HepG2 (cell line): ENCODE results near the gene LZTR1. TPM values are rescaled to one million over a fixed set of nuclear protein-coding genes. Genes with fewer than 3 reads are reported as not detected.

Source experiments
- ATAC-seq: fragments of 200-7000 bp; cut with Tn5 transposase; 3 replicates; pipeline ENCODE4 v1.9.1; 2020; ENCODE audit warnings: mild to moderate bottlenecking, moderate library complexity
- BruUV-seq: library from RNA; stranded (reverse); fragments of 400-500 nt; replicated peaks from 2 replicates; lab custom pipeline; 2021; lab: Mats Ljungman, UMichigan
- CTCF ChIA-PET: fragments of 300-600 bp; formaldehyde crosslinking; extraction: SDS; loops from one replicate; lab custom pipeline; 2021; ENCODE audit warnings: low total read pairs, inconsistent platforms, low intra/inter-chr PET ratio; lab: Yijun Ruan, JAX
- POLR2A ChIA-PET: fragments of 350-600 bp; sonication (Branson Sonifier 250); formaldehyde crosslinking; loops from one replicate; lab custom pipeline; 2020; ENCODE audit warnings: antibody characterized with exemption, inconsistent platforms; lab: Yijun Ruan, JAX
- DNase-seq: peaks from one replicate; pipeline ENCODE4 v3.0.0-alpha.2; 2015; ENCODE audit warnings: low spot score
- FAIRE-seq: peaks from 3 replicates; lab custom pipeline; 2011; peaks lifted over from hg19 to GRCh38; lab: Jason Lieb, UNC
- H2AFZ ChIP-seq: one replicate; pipeline ENCODE4 v1.6.1; 2011; ENCODE audit warnings: low read length, inconsistent platforms
- H3K27ac ChIP-seq: fragments of 300-600 bp; 3 replicates; pipeline ENCODE4 v1.8.0; 2011; ENCODE audit warnings: mixed run types, mild to moderate bottlenecking, mixed read lengths, low read length, inconsistent platforms; ENCODE audit not compliant: insufficient read depth; ENCODE audit errors: extremely low read length
- H3K27me3 ChIP-seq, 2 experiments: fragments of 200-600 bp in 1 of 2; 2 replicates in 1 of 2; 3 replicates in 1 of 2; pipeline versions ENCODE4 v1.6.0 to v1.8.0; 2011; ENCODE audit warnings: low read length in 2 of 2, mild to moderate bottlenecking in 2 of 2, moderate library complexity in 2 of 2, inconsistent platforms in 1 of 2; ENCODE audit not compliant: insufficient read depth in 2 of 2, control insufficient read depth in 1 of 2
- H3K36me3 ChIP-seq, 2 experiments: fragments of 200-600 bp in 1 of 2; replicated peaks in 1 of 2; 2 replicates in 1 of 2; 3 replicates in 1 of 2; pipeline versions ENCODE4 v1.5.1 to v1.8.0; 2011; ENCODE audit warnings: low read length in 2 of 2, inconsistent platforms in 1 of 2; ENCODE audit not compliant: insufficient read depth in 2 of 2, control insufficient read depth in 1 of 2
- H3K4me1 ChIP-seq: 2 replicates; pipeline ENCODE4 v1.5.1; 2012; ENCODE audit warnings: low read length, inconsistent platforms; ENCODE audit not compliant: insufficient read depth
- H3K4me2 ChIP-seq: 2 replicates; pipeline ENCODE4 v1.6.0; 2011; ENCODE audit warnings: low read depth, low read length, inconsistent platforms
- H3K4me3 ChIP-seq, 3 experiments: fragments of 200-600 bp in 1 of 3; sonication (generic), shearing (Covaris generic) in 1 of 3; replicated peaks in 1 of 3; 2 replicates each; pipeline ENCODE4 v1.5.1; 2011 to 2016; ENCODE audit warnings: low read length in 3 of 3, inconsistent platforms in 2 of 3, low read depth in 2 of 3, mild to moderate bottlenecking in 2 of 3, control low read depth in 1 of 3, mixed read lengths in 1 of 3; ENCODE audit not compliant: insufficient read depth in 1 of 3
- H3K79me2 ChIP-seq: one replicate; pipeline ENCODE4 v1.6.1; 2011; ENCODE audit warnings: low read length, inconsistent platforms; ENCODE audit not compliant: insufficient read depth
- H3K9ac ChIP-seq: 2 replicates; pipeline ENCODE4 v1.6.0; 2011; ENCODE audit warnings: mild to moderate bottlenecking, low read depth, low read length, inconsistent platforms; ENCODE audit not compliant: insufficient read depth
- H3K9me3 ChIP-seq: 2 replicates; pipeline ENCODE4 v1.5.1; 2012; ENCODE audit warnings: mild to moderate bottlenecking, low read length
- H4K20me1 ChIP-seq: 2 replicates; pipeline ENCODE4 v1.6.0; 2011; ENCODE audit warnings: inconsistent platforms, mild to moderate bottlenecking, low read length, moderate library complexity; ENCODE audit not compliant: insufficient read depth
- CBX1 ChIP-seq: IDR thresholded peaks from one replicate; pipeline ENCODE4 v1.6.1; 2016; ENCODE audit warnings: antibody characterized with exemption, low read depth
- ETV6 ChIP-seq: sonication (generic); formaldehyde crosslinking; conservative IDR thresholded peaks from 2 replicates; pipeline ENCODE4 v1.4.0; 2020; ENCODE audit warnings: missing genetic modification reagents
- GRHL1 ChIP-seq: sonication (generic); formaldehyde crosslinking; conservative IDR thresholded peaks from 2 replicates; pipeline ENCODE4 v1.8.0; 2022; ENCODE audit warnings: missing genetic modification reagents
- MLXIP ChIP-seq: sonication (generic); formaldehyde crosslinking; IDR thresholded peaks from 2 replicates; pipeline ENCODE4 v1.9.0; 2021; ENCODE audit warnings: missing genetic modification reagents, borderline replicate concordance
- PRDM4 ChIP-seq: sonication (generic); formaldehyde crosslinking; IDR thresholded peaks from 2 replicates; pipeline ENCODE4 v1.9.0; 2021; ENCODE audit warnings: missing genetic modification reagents, borderline replicate concordance
- SNAPC5 ChIP-seq: sonication (generic); formaldehyde crosslinking; IDR thresholded peaks from 2 replicates; pipeline ENCODE4 v1.8.1; 2023; ENCODE audit warnings: mild to moderate bottlenecking, missing genetic modification reagents, borderline replicate concordance
- TEAD2 ChIP-seq: sonication (generic); formaldehyde crosslinking; IDR thresholded peaks from 2 replicates; pipeline ENCODE4 v1.9.0; 2021; ENCODE audit warnings: missing genetic modification reagents
- ZBTB10 ChIP-seq: sonication (generic); formaldehyde crosslinking; IDR thresholded peaks from 2 replicates; pipeline ENCODE4 v1.4.0; 2020; ENCODE audit warnings: missing genetic modification reagents, borderline replicate concordance
- ZFYVE20 ChIP-seq: sonication (generic); formaldehyde crosslinking; IDR thresholded peaks from 2 replicates; pipeline ENCODE4 v1.8.0; 2023; ENCODE audit warnings: low read depth, mild to moderate bottlenecking, moderate library complexity, missing genetic modification reagents, borderline replicate concordance
- ZNF225 ChIP-seq: sonication (generic); formaldehyde crosslinking; IDR thresholded peaks from 2 replicates; pipeline ENCODE4 v1.4.0; 2020; ENCODE audit warnings: mild to moderate bottlenecking, missing genetic modification reagents
- ZNF30 ChIP-seq: sonication (generic); formaldehyde crosslinking; IDR thresholded peaks from 2 replicates; pipeline ENCODE4 v1.5.0; 2020; ENCODE audit warnings: mild to moderate bottlenecking, missing genetic modification reagents
- ZNF674 ChIP-seq: sonication (generic); formaldehyde crosslinking; IDR thresholded peaks from 2 replicates; pipeline ENCODE4 v1.5.0; 2020; ENCODE audit warnings: low read depth, mild to moderate bottlenecking, missing genetic modification reagents
- ZSCAN21 ChIP-seq: sonication (generic); formaldehyde crosslinking; IDR thresholded peaks from 2 replicates; pipeline ENCODE4 v1.8.0; 2022; ENCODE audit warnings: mild to moderate bottlenecking, missing genetic modification reagents, moderate library complexity, borderline replicate concordance
- WGBS: methylation state at CpG from one replicate; pipeline ENCODE4 v1.1.6; 2017; ENCODE audit warnings: low lambda C conversion rate; 5-methylcytosine and 5-hydroxymethylcytosine counted together
- in situ Hi-C: cut with HindIII; loops from 2 replicates; pipeline ENCODE4 v1.10.0; 2017; ENCODE audit warnings: low pct_unique_long_range_greater_than_20kb; ENCODE audit not compliant: extremely low pct_ligation_motif_present
- intact Hi-C: fragments of 100-400 bp; cut with micrococcal nuclease; formaldehyde crosslinking; loops from one replicate; pipeline ENCODE4 v1.10.0; 2022; ENCODE audit not compliant: unreplicated experiment
- polyA plus RNA-seq, 8 experiments: library from polyadenylated mRNA; depleted of rRNA in 3 of 8; stranded (reverse) in 7 of 8; unstranded in 1 of 8; fragments of >200 nt; fragmentation: Illumina TruSeq in 4 of 8; extraction: Trizol in 4 of 8; gene quantifications; 2 replicates each; pipeline versions ENCODE4 v1.2.1 to v1.2.3, GENCODE V29; 2011 to 2016; ENCODE audit warnings: low read depth in 4 of 8, missing spikeins in 1 of 8, mixed read lengths in 1 of 8; ENCODE audit not compliant: insufficient read depth in 1 of 8
- total RNA-seq, 5 experiments: library from RNA; depleted of rRNA; stranded (reverse); fragments of >200 nt; fragmentation: Illumina TruSeq; extraction: Trizol; gene quantifications; 2 replicates each; pipeline ENCODE4 v1.2.3, GENCODE V29; 2016; ENCODE audit warnings: low read depth in 1 of 5

LZTR1 gene
- total and polyA plus RNA-seq, 2 of the 13 experiments (the other 11 are each of a cell fraction or from before 2014, with no cell fraction given), result 21.8 to 22.4 TPM

- Histone ChIP-seq H3K79me2 (no peaks in the 10 kb centered on the region), H3K36me3 (no peaks in the 10 kb centered on the region), H3K27ac (no peak overlapping the region), H3K9me3 (no peaks in the 10 kb centered on the region), H3K4me1 (no peaks in the 10 kb centered on the region), H4K20me1 (no peaks in the 10 kb centered on the region), H3K9ac (no peak overlapping the region), H3K4me2 (no peak overlapping the region), H3K27me3 (peaks cover 13 to 47% of the 10 kb centered on the region in 2 experiments), H3K4me3 (no peak overlapping the region), H2AFZ (no peak overlapping the region)
- POLR2A ChIA-PET, result no interaction called here
- BruUV-seq, result no TSS peak
- FAIRE-seq, result no peak
- intact Hi-C loops, result no loop called here
- DNase-seq, result no peak
- 15% methylated on average over 7 of the region's 12 CpGs for WGBS
- in situ Hi-C loops, result no loop called here
- ATAC-seq, result no peak
- CTCF ChIA-PET, result no interaction called here
- TF ChIP-seq ETV6 (CRISPR knock-in tag) (no peak), GRHL1 (CRISPR knock-in tag) (no peak), ZSCAN21 (CRISPR knock-in tag) (no peak), TEAD2 (CRISPR knock-in tag) (no peak), PRDM4 (CRISPR knock-in tag) (no peak), CBX1 (no peak), ZNF225 (CRISPR knock-in tag) (no peak), ZFYVE20 (no peak), SNAPC5 (CRISPR knock-in tag) (no peak), ZNF674 (CRISPR knock-in tag) (no peak), ZNF30 (CRISPR knock-in tag) (no peak), MLXIP (no peak), ZBTB10 (CRISPR knock-in tag) (no peak)
Observed at GRCh38 chr22:21032868-21033688, 51.0 kb downstream of the LZTR1 start.
